Dermis blood vessel endothelial cell (primary cell): ENCODE results near the gene CEP162. TPM values are rescaled to one million over a fixed set of nuclear protein-coding genes. Genes with fewer than 3 reads are reported as not detected.

Source experiments
- DNase-seq: peaks from one replicate; pipeline ENCODE4 v3.0.0; 2010
- total RNA-seq: library from RNA; depleted of rRNA; stranded (reverse); fragments of >200 nt; gene quantifications from 2 replicates; pipeline ENCODE4 v1.2.3, GENCODE V29; 2014

Gene CEP162
- total RNA-seq, 1 donor from 2014 or later, result 14.0 TPM

- no peak for DNase-seq
These were observed 144.7 kb downstream of the CEP162 start for GRCh38 chr6:84082689-84083265.

GRCh38 chr6:84081222-84081621 is 146.2 kb downstream of the CEP162 start:
- no peak for DNase-seq

GRCh38 chr6:84078335-84078734 is 149.1 kb downstream of the CEP162 start:
- no peak for DNase-seq

GRCh38 chr6:84077645-84078044 is 149.8 kb downstream of the CEP162 start:
- no peak for DNase-seq

GRCh38 chr6:84074988-84075781 is 152.3 kb downstream of the CEP162 start:
- DNase-seq, result peak; percentile 19

Other genes with a start within 250 kb of the CEP162 start
- gene MRAP2, start 193.9 kb downstream of the CEP162 start, total RNA-seq, result 2.7 and 3.1 TPM in 2 replicates